GM21723 (cell line): ENCODE data around the gene CTNND2.

ENCODE experiments used
- ATAC-seq: cut with Tn5 transposase; IDR thresholded peaks from one replicate; pipeline ENCODE4 v1.9.1; 2021; ENCODE audit warnings: mild to moderate bottlenecking, moderate library complexity; ENCODE audit not compliant: unreplicated experiment

CTNND2 gene

DNA sequence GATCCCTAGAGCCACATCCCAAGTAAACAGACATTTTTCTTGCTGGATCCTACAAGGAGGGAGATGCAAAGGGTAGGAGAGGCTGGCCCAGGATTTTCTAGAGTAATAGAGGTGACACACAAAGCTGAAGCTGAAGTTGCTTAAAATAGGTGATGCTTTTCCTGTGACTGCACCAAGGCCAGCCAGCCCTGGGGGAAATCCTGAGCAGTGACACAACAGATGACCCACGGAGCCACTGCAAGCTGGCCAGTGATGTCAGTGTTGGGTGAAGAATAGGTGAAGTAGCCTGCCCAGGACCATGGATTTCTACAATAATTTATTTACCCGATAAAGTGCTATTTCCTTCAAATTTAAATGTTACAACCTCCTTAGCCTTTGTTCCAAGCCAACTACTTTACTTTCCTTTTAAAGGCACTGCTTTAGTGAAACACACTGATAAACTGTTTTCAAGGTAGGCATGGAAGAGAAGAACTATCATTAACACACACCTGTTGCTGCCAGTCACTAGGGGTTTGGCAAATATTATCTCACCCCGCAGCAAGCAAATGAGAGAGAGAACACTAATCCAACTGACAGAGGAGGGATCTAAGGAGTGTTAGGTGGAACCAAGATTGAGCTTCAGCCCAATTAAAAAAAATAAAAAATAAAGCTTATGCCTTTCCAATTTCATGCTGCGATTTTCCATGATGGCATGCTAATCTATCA, 123.5 kb downstream of the CTNND2 start:
- ATAC-seq: no peak

GRCh38 chr5:11777096-11777495, 127.2 kb downstream of the CTNND2 start:
- no peak for ATAC-seq

DNA sequence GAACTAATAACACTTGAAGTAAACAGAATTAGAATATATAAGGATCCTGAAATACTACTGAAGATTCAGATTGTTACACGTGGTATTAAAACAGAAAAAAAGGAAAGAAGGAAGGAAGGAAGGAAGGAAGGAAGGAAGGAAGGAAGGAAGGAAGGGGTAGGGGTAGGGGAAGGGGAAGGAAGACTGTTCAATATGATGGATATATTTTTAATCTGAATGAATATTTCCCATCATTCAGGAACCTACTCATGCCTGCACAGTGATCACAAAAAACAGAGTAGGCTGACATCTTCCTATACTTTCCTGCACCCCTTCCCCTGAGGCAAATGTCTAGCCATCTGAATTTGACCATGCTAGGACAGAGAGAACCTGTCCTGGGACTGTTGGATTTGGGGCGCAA, 133.9 kb downstream of the CTNND2 start:
- no peak for ATAC-seq

DNA sequence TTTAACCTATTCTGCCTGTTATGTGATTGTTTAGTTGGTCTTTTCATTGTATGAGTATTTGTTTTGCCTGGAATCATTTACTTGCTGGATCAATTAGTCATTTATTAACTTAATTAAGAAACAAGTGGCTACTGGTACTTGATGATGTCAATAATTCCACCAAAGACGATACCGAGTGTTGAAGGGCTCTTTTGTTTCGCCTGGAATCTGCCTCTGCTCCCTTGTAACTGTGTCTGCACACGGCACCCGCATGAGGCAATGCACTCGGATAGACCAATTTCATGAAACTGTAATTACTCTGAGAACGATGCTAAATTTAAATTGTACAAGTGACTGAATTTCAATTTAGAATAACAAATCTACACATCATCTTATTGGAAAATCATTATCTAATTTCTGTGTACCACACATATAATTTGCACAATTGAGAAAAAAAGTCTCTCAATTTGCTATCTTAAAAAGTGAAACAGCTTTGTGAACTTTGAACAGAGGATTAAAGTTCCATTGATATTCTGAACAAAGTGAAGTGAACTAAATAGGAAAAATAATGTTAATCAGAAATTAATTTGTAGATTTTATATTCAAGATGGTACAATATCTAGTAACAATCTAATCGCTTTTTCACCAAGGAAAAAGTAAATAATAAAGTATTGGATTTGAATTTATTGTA, 143.2 kb downstream of the CTNND2 start:
- ATAC-seq: no peak

DNA sequence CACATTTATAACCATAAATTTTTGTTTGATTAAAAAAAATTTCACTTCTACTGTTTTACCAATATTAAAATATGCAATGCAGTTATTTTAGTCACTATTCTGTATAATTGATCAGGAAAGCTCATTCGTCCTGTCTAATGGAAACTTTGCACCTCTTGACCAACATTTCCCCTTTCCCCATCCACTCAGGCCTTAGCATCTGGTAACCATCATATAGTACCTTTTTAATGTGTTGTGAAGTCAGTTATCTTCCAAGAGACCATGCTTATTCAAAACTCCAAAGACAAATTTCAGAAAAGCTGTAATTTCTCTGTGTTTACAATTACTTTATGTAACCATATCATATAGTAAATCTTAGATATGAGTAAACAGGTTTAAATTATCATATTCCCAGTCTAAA, 145.9 kb downstream of the CTNND2 start:
- ATAC-seq: no peak

- ATAC-seq: no peak
Observed at GRCh38 chr5:11757661-11758060, 146.6 kb downstream of the CTNND2 start.

DNA sequence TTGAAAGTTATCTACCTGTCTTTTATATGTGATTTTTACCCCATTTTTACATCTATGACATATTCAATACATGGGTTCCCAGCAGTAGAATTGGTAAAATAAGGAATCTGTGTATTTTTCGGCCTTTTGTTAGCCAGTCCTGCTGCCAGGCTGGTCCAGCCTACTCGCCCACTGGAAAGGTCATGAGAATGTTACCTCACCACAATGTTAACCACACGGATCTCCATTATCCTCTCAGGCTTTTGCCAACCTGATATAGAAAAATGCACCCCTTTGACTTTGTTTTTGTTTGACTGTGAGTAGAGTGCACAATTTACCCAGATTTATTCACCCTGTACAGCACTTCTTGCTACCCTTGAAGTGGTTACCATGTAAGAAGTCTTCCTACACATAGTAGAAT, 167.2 kb downstream of the CTNND2 start:
- ATAC-seq: no peak

GRCh38 chr5:11734369-11734768, 169.9 kb downstream of the CTNND2 start:
- ATAC-seq: no peak

DNA sequence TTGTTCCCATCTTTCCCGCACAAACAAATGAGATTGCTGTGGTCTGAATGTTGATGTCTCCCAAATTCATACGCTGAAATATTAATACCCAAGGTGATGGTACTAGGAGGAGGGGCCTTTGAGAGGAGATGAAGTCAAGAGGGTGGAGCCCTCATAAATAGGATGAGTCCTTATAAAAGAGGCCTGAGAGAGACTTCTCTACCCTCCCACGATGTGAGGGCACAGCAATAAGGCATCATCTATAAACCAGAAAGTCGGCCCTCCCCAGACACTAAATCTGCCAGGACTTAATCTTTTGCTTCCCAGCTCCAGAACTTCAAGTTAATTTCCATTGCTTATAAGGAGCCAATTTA, 170.4 kb downstream of the CTNND2 start:
- ATAC-seq: no peak

GRCh38 chr5:11733185-11733839, 170.9 kb downstream of the CTNND2 start:
- ATAC-seq: no peak

DNA sequence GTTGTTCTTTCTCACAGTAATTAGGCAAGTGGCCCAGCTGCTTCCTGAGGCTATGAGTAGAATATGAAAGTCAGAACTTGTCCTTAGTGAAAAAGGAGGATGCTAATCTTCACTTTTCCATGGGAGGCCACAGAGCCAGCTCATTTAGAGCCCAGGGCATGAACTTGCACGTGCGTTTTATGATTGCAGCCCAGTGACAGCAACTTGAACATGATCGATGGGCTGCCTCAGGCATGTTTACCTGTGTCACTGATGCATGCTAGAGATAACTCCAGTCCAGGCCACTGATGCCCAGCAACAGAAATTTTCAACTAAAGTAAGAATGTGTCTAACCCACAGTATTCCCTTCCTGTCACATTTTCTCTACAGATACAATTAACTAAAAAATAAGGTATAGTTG, 179.3 kb downstream of the CTNND2 start:
- ATAC-seq: no peak

GRCh38 chr5:11719888-11720481, 184.3 kb downstream of the CTNND2 start:
- no peak for ATAC-seq

DNA sequence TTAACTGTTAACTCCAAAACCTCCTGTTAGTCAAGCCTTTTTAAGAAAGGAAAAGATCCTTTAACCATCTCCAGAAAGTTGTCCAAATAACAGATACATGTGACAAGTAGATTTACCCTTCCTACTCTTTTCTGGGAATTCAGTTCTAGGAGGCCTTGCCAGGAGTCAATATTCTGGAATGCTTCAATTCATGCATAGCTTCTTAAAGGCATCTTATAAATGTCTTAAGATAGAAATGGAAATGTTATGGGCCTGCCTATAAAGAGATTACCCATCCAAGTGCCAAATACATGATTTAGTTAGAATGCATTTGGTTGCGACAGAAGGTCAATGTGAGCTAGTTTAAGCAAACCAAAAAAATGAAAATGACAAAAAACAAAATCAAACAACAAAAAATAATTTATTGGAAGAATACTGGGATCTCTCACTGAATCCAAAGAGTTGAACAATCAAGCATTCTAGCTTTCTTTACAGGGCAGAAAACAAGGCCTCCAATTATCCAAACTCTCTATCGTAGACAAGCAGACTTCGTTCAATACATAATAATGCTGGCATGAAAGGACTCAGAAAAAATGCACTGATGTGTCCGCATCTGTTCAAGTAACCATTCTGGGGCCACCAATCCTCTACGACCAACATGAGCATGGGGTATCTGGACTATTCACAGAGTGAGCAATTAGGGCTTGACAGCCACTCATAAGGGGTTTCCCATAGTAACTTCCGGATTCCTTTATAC, 188.6 kb downstream of the CTNND2 start:
- no peak for ATAC-seq

- ATAC-seq: no peak
Observed at GRCh38 chr5:11711932-11712331, 192.3 kb downstream of the CTNND2 start.

DNA sequence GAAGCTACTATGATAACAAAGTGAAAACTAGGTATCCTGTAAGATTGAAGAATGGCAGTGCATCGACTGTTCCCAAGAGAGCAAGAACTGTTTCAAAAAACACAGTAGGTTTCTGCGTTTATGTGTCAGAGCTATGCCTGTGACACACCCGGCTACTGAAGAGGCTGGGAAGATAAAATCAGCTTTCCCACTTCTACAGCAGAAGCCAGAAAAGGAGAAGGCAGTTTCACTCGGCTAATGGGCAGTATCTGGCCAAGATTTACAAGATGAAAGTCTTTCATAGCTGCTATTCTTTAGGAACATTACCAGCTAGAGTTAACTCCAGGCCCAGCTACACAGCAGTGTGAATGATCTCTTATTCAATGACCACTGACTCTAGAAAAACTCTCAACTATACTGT, 195.2 kb downstream of the CTNND2 start:
- no peak for ATAC-seq

DNA sequence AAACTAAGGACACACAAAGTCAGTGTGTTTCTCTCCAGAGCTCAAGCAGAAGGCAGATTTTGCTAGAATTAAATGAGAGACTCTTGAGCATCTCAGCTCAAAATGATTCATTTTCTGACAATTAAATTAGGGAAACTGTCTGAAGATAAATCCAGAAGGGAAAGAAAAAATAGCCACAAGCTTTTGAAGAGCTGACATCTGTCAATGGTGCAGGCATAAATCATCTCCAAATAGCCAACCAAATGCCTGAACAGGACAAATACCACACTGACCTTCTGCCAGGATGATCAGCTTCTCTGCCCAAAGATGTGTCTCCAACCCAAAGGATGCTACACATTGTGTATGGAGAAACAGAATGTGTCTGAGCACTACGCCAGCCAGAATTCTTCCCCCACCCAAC, 199.3 kb downstream of the CTNND2 start:
- no peak for ATAC-seq

GRCh38 chr5:11700391-11700790, 203.9 kb downstream of the CTNND2 start:
- ATAC-seq: no peak

DNA sequence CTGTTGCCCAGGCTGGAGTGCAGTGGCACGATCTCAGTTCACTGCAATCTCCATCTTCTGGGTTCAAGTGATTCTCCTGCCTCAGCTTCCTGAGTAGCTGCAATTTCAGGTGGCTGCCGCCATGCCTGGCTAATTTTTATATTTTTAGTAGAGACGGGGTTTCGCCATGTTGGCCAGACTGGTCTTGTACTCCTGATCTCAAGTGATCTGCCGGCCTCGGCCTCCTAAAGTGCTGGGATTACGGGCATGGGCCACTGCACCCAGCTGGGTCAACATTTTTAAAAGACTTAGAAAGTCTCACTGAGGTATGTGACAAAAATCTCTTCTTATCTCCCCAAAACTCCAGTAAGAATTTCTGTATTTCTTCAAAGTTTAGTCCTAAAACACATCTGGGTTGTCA, 211.6 kb downstream of the CTNND2 start:
- ATAC-seq: no peak

DNA sequence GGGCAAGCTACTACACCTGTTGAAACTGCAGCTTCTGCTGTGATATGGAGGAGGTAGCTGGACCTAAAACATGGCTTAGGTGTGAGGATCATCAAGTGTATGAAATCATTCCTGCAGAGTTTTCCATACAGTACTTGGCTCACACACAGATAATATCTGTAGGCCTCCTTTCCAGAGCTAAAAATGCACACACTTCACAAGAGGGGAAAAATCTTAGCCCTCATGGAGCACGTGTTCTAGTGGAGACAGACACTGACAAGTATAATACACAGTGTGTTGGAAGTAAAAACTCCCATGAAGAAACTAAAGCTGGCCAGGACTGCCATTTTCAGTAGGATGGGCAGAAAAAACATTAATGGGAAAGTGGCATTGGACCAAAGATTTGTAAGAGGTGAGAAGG, 216.7 kb downstream of the CTNND2 start:
- ATAC-seq: no peak

DNA sequence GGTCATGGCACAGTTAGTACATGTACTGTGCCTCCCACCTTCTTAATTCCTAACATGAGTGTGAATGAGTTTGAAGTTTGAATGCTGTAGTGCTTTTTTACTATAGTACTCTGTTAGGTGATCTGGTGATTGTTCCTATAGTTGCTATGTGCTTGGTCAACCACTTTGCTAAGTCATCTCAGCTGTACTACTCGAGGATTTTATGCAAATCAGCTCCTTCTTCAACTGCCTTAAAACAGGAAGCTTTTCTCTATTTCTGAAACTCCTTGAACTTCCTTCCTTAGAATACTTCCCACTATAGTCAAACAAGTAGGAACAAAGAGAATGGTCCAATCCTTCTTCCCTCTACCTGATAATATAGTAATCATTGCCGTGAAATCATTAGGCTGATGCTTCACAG, 219.6 kb downstream of the CTNND2 start:
- ATAC-seq: no peak

DNA sequence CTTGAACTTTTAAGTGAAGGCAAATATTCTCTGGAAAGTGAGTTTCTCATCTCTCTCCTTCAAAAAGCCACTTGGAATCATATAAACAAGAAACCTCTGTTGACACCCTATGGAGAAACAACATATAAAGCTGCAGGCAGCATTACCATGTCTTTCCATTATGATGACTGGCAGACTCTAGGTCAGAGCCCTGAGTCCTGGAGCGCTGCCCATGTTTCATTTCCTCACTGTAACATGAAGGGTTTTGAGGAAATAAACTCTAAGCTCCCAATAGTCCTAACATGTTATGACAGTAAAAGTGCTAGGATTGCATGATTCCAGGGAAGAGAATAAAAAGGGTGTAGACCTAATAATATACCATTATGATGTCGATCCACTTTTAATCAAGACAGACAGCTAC, 220.6 kb downstream of the CTNND2 start:
- ATAC-seq: no peak
